Measurements from ENCODE around the gene PHEX.

PHEX gene

DNA sequence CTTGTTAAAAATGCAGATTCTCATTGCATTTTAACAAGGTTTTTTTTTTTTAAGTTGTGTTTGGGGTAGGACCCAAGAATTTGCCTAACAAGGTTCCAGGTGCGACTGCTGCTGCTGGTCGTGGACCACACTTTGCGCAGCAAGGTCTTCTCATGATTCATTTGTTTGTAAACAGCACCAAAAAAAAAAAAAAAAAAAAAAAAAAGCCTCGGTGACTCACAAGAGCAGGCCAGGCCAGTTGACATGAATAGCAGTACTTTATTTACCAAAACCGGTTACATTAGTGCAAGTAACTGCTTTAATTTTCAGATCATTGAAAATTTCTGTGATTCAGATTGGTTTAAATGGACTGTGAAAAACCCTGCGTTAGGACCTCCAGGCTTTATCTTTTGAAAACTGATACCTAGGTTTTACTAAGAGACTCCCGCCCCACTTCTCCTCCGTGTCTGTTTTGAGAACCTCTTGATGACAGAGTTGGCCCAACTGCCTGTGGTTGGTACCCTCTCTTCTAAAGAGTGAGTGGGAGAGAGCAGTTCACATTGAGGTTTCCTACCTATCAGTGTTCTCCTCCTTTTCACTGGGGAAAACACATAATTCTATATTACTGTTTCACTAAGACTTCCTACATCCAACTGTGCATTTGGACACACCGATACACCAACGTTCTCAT is 86.2 kb downstream of the PHEX start:
- no peak overlapping the region for H3K4me2 ChIP-seq (ENCODE audit: low read length)
- no peak for TF ChIP-seq CTCF (IDR thresholded peaks at IDR 0.05; ENCODE audit: low read depth, low read length)
- no peaks in the 10 kb centered on the region for H3K27me3 ChIP-seq (ENCODE audit: low read depth, low read length)
- no peaks in the 10 kb centered on the region for H3K36me3 ChIP-seq (replicated peaks; ENCODE audit: low read depth, low read length)
- no peak overlapping the region for H3K27ac ChIP-seq (ENCODE audit: low read length)
- H2AFZ ChIP-seq (ENCODE audit: low read depth, low read length): no peak overlapping the region
- no peaks in the 10 kb centered on the region for H3K9me3 ChIP-seq (ENCODE audit: insufficient read depth, low read length)
- H3K9ac ChIP-seq (ENCODE audit: low read length): no peak overlapping the region
- no peaks in the 10 kb centered on the region for H3K79me2 ChIP-seq (ENCODE audit: low read length)
- H4K20me1 ChIP-seq (ENCODE audit: insufficient read depth, low read length): no peaks in the 10 kb centered on the region
- no peak overlapping the region for H3K4me3 ChIP-seq (ENCODE audit: low read length)
- H3K4me1 ChIP-seq (ENCODE audit: low read length): no peaks in the 10 kb centered on the region

DNA sequence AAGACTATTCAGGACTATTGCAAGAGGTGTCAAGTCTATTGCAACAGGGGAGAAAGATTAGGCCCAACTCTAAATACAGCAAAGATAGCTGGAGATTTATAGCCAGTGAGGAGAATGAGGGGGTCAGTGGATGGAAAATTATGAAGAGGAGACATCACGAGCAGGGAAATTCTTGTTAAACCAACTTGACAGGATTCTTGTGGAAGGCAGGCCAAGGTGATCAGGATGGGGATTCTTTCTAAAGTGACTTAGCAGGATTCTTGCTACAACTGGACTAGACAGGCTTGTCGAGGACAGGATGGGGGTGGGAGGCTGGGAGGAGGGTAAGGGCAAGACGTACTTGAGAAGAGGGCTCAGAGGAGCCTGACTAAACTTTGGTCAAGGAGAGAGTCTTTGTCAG is 89.0 kb downstream of the PHEX start:
- Histone ChIP-seq H3K36me3 (replicated peaks; ENCODE audit: low read depth, low read length) (no peaks in the 10 kb centered on the region), H3K4me2 (ENCODE audit: low read length) (no peak overlapping the region), H4K20me1 (ENCODE audit: insufficient read depth, low read length) (no peaks in the 10 kb centered on the region), H2AFZ (ENCODE audit: low read depth, low read length) (no peak overlapping the region), H3K4me1 (ENCODE audit: low read length) (no peaks in the 10 kb centered on the region), H3K27me3 (ENCODE audit: low read depth, low read length) (no peaks in the 10 kb centered on the region), H3K9me3 (ENCODE audit: insufficient read depth, low read length) (no peaks in the 10 kb centered on the region), H3K4me3 (ENCODE audit: low read length) (no peak overlapping the region), H3K9ac (ENCODE audit: low read length) (no peak overlapping the region), H3K27ac (ENCODE audit: low read length) (no peak overlapping the region), H3K79me2 (ENCODE audit: low read length) (no peaks in the 10 kb centered on the region)
- no peak for TF ChIP-seq EZH2phosphoT487 (IDR thresholded peaks at IDR 0.05; ENCODE audit: low read depth)
- no peak for TF ChIP-seq CTCF (IDR thresholded peaks at IDR 0.05; ENCODE audit: low read depth, low read length)

- Histone ChIP-seq H2AFZ (ENCODE audit: low read depth, low read length) (no peak overlapping the region), H3K36me3 (replicated peaks; ENCODE audit: low read depth, low read length) (no peaks in the 10 kb centered on the region), H3K4me2 (ENCODE audit: low read length) (no peak overlapping the region), H3K4me3 (ENCODE audit: low read length) (no peak overlapping the region), H3K27me3 (ENCODE audit: low read depth, low read length) (no peaks in the 10 kb centered on the region), H3K79me2 (ENCODE audit: low read length) (no peaks in the 10 kb centered on the region), H3K4me1 (ENCODE audit: low read length) (no peaks in the 10 kb centered on the region), H4K20me1 (ENCODE audit: insufficient read depth, low read length) (no peaks in the 10 kb centered on the region), H3K9me3 (ENCODE audit: insufficient read depth, low read length) (no peaks in the 10 kb centered on the region), H3K27ac (ENCODE audit: low read length) (no peak overlapping the region), H3K9ac (ENCODE audit: low read length) (no peak overlapping the region)
- TF ChIP-seq EZH2phosphoT487 (IDR thresholded peaks at IDR 0.05; ENCODE audit: low read depth) (no peak), CTCF (IDR thresholded peaks at IDR 0.05; ENCODE audit: low read depth, low read length) (no peak)
Measured at GRCh38 chrX:22122510-22122909, 90.4 kb downstream of the PHEX start.

- no peak overlapping the region for H3K4me3 ChIP-seq (ENCODE audit: low read length)
- H3K27me3 ChIP-seq (ENCODE audit: low read depth, low read length): no peaks in the 10 kb centered on the region
- H3K27ac ChIP-seq (ENCODE audit: low read length): no peak overlapping the region
- no peak overlapping the region for H3K9ac ChIP-seq (ENCODE audit: low read length)
- TF ChIP-seq EZH2phosphoT487 (IDR thresholded peaks at IDR 0.05; ENCODE audit: low read depth) (no peak), CTCF (IDR thresholded peaks at IDR 0.05; ENCODE audit: low read depth, low read length) (no peak)
- H3K4me1 ChIP-seq (ENCODE audit: low read length): no peaks in the 10 kb centered on the region
- no peaks in the 10 kb centered on the region for H3K79me2 ChIP-seq (ENCODE audit: low read length)
- H3K36me3 ChIP-seq (replicated peaks; ENCODE audit: low read depth, low read length): no peaks in the 10 kb centered on the region
- H3K9me3 ChIP-seq (ENCODE audit: insufficient read depth, low read length): no peaks in the 10 kb centered on the region
- H2AFZ ChIP-seq (ENCODE audit: low read depth, low read length): no peak overlapping the region
- no peak overlapping the region for H3K4me2 ChIP-seq (ENCODE audit: low read length)
- H4K20me1 ChIP-seq (ENCODE audit: insufficient read depth, low read length): no peaks in the 10 kb centered on the region
Measured at GRCh38 chrX:22124098-22124497, 92.0 kb downstream of the PHEX start.

All from OCI-LY3 (cell line).